Calu3 (cell line): ENCODE results near the gene SCARB1. TPM values are rescaled to one million over a fixed set of nuclear protein-coding genes. Genes with fewer than 3 reads are reported as not detected.

Experiments used
- BruUV-seq: library from RNA; stranded (reverse); fragments of 400-500 nt; replicated peaks from 2 replicates; lab custom pipeline; 2021; lab: Mats Ljungman, UMichigan
- CTCF ChIA-PET: fragments of 300-600 bp; sonication (Branson Sonifier 250); formaldehyde crosslinking; loops from one replicate; lab custom pipeline; 2022; ENCODE audit warnings: antibody characterized with exemption; lab: Charles Lee
- DNase-seq: peaks from one replicate; pipeline ENCODE4 v3.0.0; 2022
- H3K27ac Mint-ChIP-seq: one replicate; pipeline ENCODE4 v1.8.0; 2022; ENCODE audit warnings: mixed read lengths; ENCODE audit not compliant: unreplicated experiment
- H3K27me3 Mint-ChIP-seq: one replicate; pipeline ENCODE4 v1.8.0; 2022; ENCODE audit warnings: mixed read lengths; ENCODE audit not compliant: unreplicated experiment
- H3K36me3 Mint-ChIP-seq: one replicate; pipeline ENCODE4 v1.8.0; 2022; ENCODE audit warnings: mild to moderate bottlenecking, moderate library complexity, mixed read lengths; ENCODE audit not compliant: insufficient read depth, unreplicated experiment
- H3K4me1 Mint-ChIP-seq: one replicate; pipeline ENCODE4 v1.8.0; 2022; ENCODE audit warnings: mild to moderate bottlenecking, low read depth, mixed read lengths; ENCODE audit not compliant: unreplicated experiment
- H3K4me3 Mint-ChIP-seq: one replicate; pipeline ENCODE4 v1.8.0; 2022; ENCODE audit warnings: mild to moderate bottlenecking, low read depth, moderate library complexity, mixed read lengths; ENCODE audit not compliant: unreplicated experiment
- H3K9me3 Mint-ChIP-seq: one replicate; pipeline ENCODE4 v1.8.0; 2022; ENCODE audit warnings: low read depth, mixed read lengths; ENCODE audit not compliant: unreplicated experiment
- intact Hi-C: fragments of 100-400 bp; cut with micrococcal nuclease; formaldehyde crosslinking; loops from one replicate; pipeline ENCODE4 v1.10.0; 2022; ENCODE audit not compliant: unreplicated experiment
- total RNA-seq: library from RNA; stranded (reverse); gene quantifications from 2 replicates; pipeline ENCODE4 v1.2.3, GENCODE V29; 2022
- TF ChIP-seq, protein P1 (sequence below): fragments of 200-600 bp; IDR thresholded peaks from one replicate; pipeline ENCODE4 v1.8.0; 2022; ENCODE audit warnings: antibody characterized with exemption; ENCODE audit not compliant: unreplicated experiment

The SCARB1 gene
- total RNA-seq, 1 experiment from 2014 or later, result 51.6 TPM

DNA sequence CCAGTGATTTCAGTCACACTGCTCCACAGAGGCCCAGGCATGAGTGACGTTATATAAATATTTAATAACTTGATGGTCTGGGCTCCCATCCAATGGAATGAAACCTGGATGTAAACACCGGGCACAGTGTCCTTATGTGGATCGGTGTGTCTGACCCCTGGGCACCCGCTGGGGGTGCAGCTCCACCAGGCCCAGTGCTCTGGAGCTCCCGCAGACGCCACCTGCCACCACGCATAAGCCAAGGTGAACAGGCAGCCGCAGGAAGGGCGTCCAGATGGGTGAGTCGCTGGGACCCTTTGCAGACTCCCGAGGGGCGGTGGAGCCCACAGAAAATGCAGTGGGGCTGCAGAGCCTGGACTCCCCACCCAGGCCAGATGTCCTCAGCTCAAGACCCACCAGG lies 121.6 kb downstream of the SCARB1 start:
- Mint-ChIP-seq H3K4me1 (peaks cover 95% of the 10 kb centered on the region), H3K36me3 (peaks cover 47% of the 10 kb centered on the region), H3K4me3 (no peak overlapping the region), H3K27me3 (no peaks in the 10 kb centered on the region), H3K27ac (no peak overlapping the region), H3K9me3 (no peaks in the 10 kb centered on the region)
- CTCF ChIA-PET, result interaction anchor here (0.7 to 1.6 kb wide), 3 partner anchors 18 to 208 kb away, joined by 3 to 4 read pairs (median 3); no protein-coding TSS in a partner anchor
- TF ChIP-seq, protein P1, sequence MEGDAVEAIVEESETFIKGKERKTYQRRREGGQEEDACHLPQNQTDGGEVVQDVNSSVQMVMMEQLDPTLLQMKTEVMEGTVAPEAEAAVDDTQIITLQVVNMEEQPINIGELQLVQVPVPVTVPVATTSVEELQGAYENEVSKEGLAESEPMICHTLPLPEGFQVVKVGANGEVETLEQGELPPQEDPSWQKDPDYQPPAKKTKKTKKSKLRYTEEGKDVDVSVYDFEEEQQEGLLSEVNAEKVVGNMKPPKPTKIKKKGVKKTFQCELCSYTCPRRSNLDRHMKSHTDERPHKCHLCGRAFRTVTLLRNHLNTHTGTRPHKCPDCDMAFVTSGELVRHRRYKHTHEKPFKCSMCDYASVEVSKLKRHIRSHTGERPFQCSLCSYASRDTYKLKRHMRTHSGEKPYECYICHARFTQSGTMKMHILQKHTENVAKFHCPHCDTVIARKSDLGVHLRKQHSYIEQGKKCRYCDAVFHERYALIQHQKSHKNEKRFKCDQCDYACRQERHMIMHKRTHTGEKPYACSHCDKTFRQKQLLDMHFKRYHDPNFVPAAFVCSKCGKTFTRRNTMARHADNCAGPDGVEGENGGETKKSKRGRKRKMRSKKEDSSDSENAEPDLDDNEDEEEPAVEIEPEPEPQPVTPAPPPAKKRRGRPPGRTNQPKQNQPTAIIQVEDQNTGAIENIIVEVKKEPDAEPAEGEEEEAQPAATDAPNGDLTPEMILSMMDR, result no peak
- DNase-seq, result peak; percentile 41
- intact Hi-C loops, result no loop called here
- BruUV-seq, result no TSS peak

DNA sequence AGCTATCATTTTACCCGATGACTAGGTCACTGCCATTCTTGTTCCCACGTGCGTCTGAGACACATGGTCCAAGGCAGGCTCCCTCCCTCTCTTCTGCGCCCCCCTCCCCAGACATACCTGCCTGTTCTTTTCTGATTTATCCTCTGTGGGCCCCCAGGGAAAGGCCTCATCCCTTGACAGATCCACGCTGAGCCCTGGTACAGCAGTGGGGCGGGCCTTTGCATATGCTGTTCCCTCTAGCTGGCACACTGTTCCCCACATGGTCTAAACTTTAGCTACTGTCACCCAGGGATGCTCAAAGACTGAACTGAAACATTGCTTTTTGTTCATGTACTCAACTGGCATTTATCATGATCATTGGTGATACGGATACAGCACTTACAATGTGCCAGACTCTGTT lies 122.5 kb downstream of the SCARB1 start:
- CTCF ChIA-PET, result interaction anchor here (0.7 to 1.6 kb wide), 8 partner anchors 10 to 222 kb away, joined by 3 to 12 read pairs (median 5); no protein-coding TSS in a partner anchor

DNA sequence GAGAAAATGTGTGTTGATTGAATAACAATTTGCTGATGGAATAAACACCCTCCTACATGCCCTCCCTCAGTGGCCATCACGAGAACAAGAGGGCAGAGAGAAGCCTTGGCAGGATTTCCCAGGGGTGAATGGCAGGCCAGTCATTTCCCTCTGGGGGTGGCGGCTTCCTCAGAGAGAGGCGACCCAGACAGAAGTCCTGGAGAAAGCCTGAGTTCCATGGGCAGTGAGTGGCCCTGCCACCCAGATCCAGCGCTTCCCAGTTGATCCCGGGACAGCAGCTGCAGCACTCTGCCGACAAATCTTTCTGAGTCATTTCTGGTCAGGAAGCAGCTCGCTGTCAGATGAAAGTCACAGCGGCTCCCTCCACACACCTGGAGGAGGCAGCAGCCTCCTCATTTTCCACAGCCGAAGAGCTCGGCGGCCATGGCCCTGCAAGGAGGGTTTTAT lies 123.0 kb downstream of the SCARB1 start:
- peaks cover 34% of the 10 kb centered on the region for H3K36me3 Mint-ChIP-seq
- no peaks in the 10 kb centered on the region for H3K9me3 Mint-ChIP-seq
- H3K27me3 Mint-ChIP-seq, result no peaks in the 10 kb centered on the region
- peaks cover 86% of the 10 kb centered on the region for H3K4me1 Mint-ChIP-seq
- TF ChIP-seq, protein P1, result no peak
- intact Hi-C loops, result loop anchor here (2.0 kb wide), 1 partner anchor 26 kb away; no protein-coding TSS in a partner anchor
- BruUV-seq, result no TSS peak
- CTCF ChIA-PET, result interaction anchor here (0.6 to 1.6 kb wide), 10 partner anchors 10 to 222 kb away, joined by 3 to 12 read pairs (median 4); no protein-coding TSS in a partner anchor
- DNase-seq, result peak; percentile 78
- peak overlapping the region; percentile 80 for H3K27ac Mint-ChIP-seq
- H3K4me3 Mint-ChIP-seq, result peak overlapping the region; percentile 27

More for the DNA sequence above, 122.5 kb downstream of the SCARB1 start:
- TF ChIP-seq, protein P1, result no peak
- Mint-ChIP-seq H3K9me3 (no peaks in the 10 kb centered on the region), H3K27ac (peak overlapping the region; percentile 80), H3K27me3 (no peaks in the 10 kb centered on the region), H3K36me3 (peaks cover 38% of the 10 kb centered on the region), H3K4me1 (peaks cover 91% of the 10 kb centered on the region), H3K4me3 (peak overlapping the region; percentile 27)
- intact Hi-C loops, result loop anchor here (2.0 kb wide), 1 partner anchor 26 kb away; no protein-coding TSS in a partner anchor
- DNase-seq, result no peak
- BruUV-seq, result no TSS peak

DNA sequence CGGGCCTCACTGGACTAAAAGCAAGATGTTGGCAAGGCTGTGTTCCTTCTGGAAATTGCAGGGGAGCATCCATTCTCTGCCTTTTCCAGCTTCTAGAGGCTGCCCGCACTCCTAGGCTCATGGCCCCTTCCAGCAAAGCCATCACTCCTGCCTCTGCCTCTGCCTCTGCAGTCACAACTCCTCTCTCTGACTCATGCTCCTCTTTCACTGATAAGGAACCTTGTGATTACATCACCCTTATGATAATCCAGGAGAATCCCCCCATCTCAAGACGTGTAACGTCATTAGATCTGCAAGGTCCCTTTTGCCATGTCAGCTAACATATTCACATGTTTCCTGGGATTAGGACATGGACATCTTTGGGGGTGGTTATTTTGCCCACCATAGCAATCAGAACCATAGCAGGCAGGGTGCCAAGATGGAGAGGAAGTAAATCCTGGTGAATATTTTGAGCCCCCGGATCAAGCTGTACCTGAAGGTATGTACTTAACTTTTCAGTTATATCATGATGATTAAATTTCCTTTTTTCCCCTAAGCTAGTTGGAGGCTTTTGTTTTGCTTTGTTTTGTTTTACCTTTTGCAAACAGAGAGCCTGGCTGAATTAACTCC lies 123.6 kb downstream of the SCARB1 start:
- no peak for DNase-seq
- intact Hi-C loops, result loop anchor here (2.0 kb wide), 1 partner anchor 27 kb away; no protein-coding TSS in a partner anchor
- Mint-ChIP-seq H3K27me3 (no peaks in the 10 kb centered on the region), H3K9me3 (no peaks in the 10 kb centered on the region), H3K4me3 (peak overlapping the region; percentile 27), H3K4me1 (peaks cover 80% of the 10 kb centered on the region), H3K27ac (peak overlapping the region; percentile 80), H3K36me3 (peaks cover 27% of the 10 kb centered on the region)
- TF ChIP-seq, protein P1, result no peak
- CTCF ChIA-PET, result interaction anchor here (0.6 to 1.5 kb wide), 7 partner anchors 9 to 221 kb away, joined by 3 to 8 read pairs (median 4); no protein-coding TSS in a partner anchor
- BruUV-seq, result no TSS peak
